ENCODE data around the gene CDHR3.
"Not testable (repeated sequence)": the region's sequence is repeated elsewhere in the genome, so short reads cannot be mapped to it uniquely, and the experiment has no call there.

Gene CDHR3

DNA sequence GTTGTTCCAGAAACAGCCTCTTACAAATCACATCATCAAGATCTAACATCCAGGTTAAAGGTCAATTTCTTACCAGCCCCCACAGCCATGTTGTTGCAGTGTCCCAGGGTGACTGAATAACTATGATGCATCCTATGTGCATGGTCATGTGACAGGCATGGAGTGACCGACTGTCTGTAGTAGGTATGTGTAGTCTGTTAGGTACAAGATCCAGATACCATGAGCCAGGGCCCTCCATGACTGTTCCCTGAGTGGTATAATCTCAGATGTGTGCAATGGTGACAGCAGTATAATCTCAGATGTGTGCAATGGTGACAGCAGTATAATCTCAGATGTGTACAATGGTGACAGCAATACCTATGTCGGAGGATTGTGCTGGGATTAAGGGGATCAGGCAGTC, 8.8 kb downstream of the CDHR3 start:
- no peak for DNase-seq (ENCODE audit: low read depth, low spot score)

GRCh38 chr7:105972276-105972675, 9.2 kb downstream of the CDHR3 start:
- no peak for DNase-seq (ENCODE audit: low read depth, low spot score)

GRCh38 chr7:105974471-105974870, 11.4 kb downstream of the CDHR3 start:
- DNase-seq (ENCODE audit: low read depth, low spot score): no peak

- DNase-seq (ENCODE audit: low read depth, low spot score): no peak
Measured at GRCh38 chr7:105975770-105976417, 12.8 kb downstream of the CDHR3 start.

DNA sequence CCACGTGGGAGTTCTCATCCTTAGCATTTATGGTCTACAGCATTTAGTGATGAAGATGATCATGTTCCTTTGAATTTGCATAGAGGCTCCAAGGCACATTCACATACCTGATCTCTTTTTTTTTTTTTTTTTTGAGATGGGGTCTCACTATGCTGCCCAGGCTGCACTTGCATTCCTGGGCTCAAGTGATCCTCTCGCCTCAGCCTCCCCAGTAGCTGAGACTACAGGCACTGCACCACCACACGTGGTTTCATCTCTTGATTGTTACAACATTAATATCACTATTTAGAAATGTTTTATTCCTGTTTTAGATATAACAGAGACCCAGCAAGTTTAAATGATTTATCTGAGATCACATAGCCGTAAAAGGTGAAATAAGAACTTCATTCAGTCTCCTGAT, 13.8 kb downstream of the CDHR3 start:
- no peak for DNase-seq (ENCODE audit: low read depth, low spot score)

DNA sequence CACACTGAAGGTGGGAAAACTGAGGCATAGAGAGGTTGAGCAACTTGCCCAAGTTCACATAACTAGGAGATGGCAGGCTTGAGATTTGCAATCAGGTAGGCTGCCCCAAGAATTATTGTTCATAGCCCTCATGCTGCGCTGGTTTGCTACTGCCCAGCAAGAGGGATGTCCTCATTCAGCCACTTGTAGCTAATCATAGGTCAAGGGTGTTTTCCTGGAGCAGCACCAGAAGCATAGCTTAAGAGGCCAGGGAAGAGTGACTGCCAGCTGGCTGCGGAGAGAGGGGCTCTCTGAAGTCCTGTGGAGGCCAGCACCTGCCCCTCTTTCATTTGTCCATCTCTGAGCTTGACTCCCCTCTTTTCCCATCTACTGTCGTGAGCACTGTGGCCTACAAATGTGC, 15.0 kb downstream of the CDHR3 start:
- no peak for DNase-seq (ENCODE audit: low read depth, low spot score)

DNA sequence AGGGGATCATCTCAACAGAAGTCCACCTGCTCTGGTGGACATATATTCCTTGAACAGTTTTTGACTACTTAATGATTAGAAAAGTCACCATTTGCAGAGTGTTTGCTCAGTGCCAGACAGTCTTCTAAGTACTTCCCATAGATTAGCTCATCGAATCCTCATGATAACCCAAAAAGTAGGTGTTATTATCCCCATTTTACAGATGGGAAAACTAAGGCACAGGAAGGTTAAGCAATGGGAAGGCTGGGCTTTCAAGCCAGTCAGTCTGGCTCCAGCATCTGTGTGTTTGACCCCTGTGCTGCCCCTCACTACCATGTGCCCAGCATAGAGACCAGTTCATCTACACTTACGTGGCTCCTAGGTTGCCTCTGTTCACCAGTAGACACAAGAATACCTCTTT, 15.9 kb downstream of the CDHR3 start:
- no peak for DNase-seq (ENCODE audit: low read depth, low spot score)

- no peak for DNase-seq (ENCODE audit: low read depth, low spot score)
Measured at GRCh38 chr7:105979405-105979804, 16.3 kb downstream of the CDHR3 start.

- no peak for DNase-seq (ENCODE audit: low read depth, low spot score)
Measured at GRCh38 chr7:105980645-105981396, 17.8 kb downstream of the CDHR3 start.

- DNase-seq (ENCODE audit: low read depth, low spot score): no peak
Measured at GRCh38 chr7:105982388-105982787, 19.3 kb downstream of the CDHR3 start.

DNA sequence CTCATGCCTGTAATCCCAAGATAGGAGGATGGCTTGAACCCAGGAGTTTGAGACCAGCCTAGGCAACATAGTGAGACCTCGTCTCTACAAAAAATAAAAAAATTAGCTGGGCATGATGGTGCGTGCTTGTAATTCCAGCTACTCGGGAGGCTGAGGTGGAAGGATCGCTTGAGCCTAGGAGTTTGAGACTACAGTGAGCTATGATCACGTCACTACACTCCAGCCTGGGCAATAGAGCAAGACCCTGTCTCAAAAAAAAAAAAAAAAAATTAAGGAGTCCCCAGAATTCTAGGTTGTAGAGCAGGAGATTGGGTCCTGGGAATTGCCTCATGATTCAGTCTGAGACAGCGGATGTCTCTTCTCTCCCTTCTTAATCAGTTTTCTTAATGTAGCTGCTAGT, 21.7 kb downstream of the CDHR3 start:
- DNase-seq (ENCODE audit: low read depth, low spot score): not testable (repeated sequence)

DNA sequence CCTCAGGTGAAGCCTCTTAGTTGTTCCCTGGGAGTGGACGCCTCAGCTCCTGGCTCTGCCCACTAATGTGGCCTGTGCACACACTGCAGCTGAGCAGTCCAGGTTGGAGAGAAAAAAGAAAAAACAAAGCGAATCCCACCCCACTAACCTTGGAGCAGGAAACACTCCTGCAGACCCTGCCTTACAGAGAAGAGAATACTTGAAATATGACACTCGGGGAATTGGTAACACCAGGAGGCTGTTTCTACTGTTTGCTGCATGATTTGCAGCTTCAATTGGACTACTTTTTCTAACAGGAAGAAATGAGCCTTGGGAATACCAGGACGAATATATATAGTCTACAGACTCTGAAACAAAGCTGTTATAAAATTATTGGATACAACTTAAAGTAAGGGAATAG, 22.2 kb downstream of the CDHR3 start:
- DNase-seq (ENCODE audit: low read depth, low spot score): no peak

DNA sequence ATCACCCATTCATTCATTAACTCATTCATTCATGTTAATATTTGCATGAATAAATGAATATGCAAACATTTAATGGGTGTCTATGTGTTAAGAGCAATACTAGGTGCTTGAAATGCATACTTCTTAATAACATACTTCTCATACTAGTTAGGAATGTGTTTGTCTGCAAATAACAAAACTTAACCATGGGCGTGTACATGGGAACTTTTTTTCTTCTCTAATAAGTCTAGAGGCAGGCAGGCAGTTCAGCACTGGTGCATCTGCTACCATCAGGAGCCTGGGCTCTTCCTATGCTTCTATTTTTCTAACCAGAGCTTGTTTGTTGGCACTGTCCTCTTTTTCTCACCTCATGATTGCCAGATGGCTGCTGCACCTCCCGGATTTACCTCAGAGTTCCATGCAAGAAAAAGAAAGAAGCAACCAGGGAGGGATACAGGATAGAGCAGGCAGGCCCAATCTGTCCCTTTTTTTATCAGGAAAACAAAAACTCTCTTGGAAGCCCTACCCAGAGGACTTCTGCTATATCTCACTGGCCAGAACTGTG, 22.7 kb downstream of the CDHR3 start:
- no peak for DNase-seq (ENCODE audit: low read depth, low spot score)

GRCh38 chr7:105987046-105987445, 24.0 kb downstream of the CDHR3 start:
- DNase-seq (ENCODE audit: low read depth, low spot score): no peak

- no peak for DNase-seq (ENCODE audit: low read depth, low spot score)
Measured at GRCh38 chr7:105988276-105988675, 25.2 kb downstream of the CDHR3 start.

- DNase-seq (ENCODE audit: low read depth, low spot score): no peak
Measured at GRCh38 chr7:105989191-105989590, 26.1 kb downstream of the CDHR3 start.

GRCh38 chr7:105989686-105990085, 26.6 kb downstream of the CDHR3 start:
- DNase-seq (ENCODE audit: low read depth, low spot score): no peak

DNA sequence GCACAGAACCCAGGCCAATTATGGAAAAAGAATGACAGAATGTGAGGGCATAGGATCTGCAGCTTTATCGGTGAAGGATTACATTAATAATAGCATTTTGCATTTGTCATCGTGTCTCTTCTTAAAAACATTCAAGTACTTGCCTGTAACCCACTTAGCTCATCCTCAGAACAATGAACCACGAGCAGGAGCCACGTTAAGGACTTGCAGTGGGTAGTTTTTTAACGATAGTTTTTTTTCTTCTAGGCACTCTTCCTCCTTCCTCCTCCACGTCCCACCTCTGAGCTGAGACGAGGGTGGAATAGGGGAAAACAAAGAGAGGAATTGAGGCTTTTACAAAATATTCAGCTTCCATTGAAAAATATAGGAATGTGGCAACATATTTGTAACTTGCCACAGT, 27.1 kb downstream of the CDHR3 start:
- no peak for DNase-seq (ENCODE audit: low read depth, low spot score)

- no peak for DNase-seq (ENCODE audit: low read depth, low spot score)
Measured at GRCh38 chr7:105990727-105991453, 27.8 kb downstream of the CDHR3 start.

DNA sequence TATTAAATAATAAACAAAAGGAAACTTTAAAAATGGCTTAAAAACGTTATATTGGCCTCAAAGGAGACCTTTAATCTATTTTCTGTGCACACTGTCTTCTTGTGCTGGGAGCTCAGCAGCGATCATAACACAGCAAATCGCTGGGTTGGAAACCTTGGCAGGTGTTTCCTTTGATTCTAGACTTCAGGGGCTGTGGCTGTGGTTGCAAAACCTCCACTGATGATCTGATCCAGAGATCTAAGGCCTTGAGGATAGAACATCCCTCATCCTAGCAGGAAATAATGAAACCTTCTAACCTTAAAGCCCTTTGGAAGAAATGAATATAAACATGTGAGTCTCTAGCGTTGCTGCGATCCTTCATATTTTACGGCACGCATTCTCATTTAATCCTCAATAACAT, 29.8 kb downstream of the CDHR3 start:
- no peak for DNase-seq (ENCODE audit: low read depth, low spot score)

GRCh38 chr7:105996860-105997737, 34.0 kb downstream of the CDHR3 start:
- DNase-seq (ENCODE audit: low read depth, low spot score): no peak

- DNase-seq (ENCODE audit: low read depth, low spot score): no peak
Measured at GRCh38 chr7:105999256-105999655, 36.2 kb downstream of the CDHR3 start.

All from smooth muscle cell of the brain vasculature (primary cell).